GM04504 (cell line): ENCODE data around the gene IL12B.
"Not testable (repeated sequence)": the region's sequence is repeated elsewhere in the genome, so short reads cannot be mapped to it uniquely, and the experiment has no call there.

ENCODE experiments used
- DNase-seq: peaks from one replicate; pipeline ENCODE4 v3.0.0-alpha.2; 2012; ENCODE audit warnings: low read depth

IL12B gene

DNA sequence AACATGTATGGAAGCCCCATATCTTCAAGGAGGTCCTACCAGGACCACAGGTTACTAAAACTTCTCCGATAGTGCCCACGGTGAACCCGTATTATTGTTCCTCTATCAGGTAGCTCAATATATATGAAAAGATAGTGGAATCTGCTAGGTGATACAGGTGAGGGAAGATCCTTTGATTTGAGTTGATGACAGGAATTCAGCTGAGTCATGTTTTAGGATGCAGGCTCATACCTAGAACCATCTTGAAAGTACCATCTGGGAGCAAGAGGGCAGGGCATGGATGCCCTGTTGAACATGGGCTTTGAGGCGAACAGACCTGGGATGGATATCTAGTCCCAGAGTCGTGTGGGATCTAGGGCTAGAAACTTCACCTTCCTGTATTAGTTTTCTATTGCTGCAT, 35.4 kb downstream of the IL12B start:
- no peak for DNase-seq

DNA sequence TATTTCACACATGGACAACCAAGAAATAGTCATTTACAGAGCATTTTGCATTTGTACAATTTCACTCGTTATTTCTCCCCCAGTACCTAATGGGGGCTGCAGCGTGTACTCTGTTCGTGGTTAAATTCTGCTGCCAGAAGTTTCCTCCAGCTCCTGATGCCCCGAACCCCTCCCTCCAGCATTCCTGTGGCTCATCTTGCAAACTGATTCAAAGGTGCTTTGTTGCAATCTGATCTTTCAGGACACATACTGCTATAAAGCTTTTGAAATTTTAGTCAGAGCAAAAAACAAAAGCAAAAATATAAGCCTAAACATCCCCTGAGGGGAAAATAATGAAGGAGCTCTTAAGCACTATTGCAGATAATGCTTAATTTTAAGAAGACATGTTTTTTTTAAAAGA, 39.5 kb downstream of the IL12B start:
- DNase-seq: no peak

DNA sequence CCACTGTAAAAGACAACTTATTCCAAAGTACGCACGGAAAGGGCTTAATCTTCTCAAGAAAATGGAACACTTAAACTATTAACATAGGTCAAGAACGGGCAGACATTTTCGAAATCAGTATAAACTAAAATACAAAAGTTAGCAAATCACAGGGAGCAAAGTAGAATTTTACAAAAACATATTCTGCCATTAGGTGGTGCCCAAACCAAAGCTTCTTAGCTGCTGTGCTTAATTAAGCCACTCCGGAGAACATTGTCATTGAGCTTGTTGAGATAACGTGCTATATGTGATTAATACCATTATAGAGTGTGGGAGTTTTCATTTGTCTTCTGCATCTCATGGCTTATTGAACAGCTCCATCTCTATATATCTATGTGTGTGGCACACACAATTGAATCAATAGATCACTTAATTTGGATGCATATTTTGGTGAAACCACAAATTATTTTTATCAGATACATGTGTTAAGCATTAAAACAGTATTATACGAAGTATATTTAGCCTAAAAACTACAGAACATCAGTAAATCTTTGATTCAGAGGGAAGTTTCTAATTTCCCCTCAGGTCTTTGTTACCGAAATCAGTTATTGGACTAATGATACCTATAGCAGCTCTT, 43.8 kb downstream of the IL12B start:
- DNase-seq: peak; percentile 11

DNA sequence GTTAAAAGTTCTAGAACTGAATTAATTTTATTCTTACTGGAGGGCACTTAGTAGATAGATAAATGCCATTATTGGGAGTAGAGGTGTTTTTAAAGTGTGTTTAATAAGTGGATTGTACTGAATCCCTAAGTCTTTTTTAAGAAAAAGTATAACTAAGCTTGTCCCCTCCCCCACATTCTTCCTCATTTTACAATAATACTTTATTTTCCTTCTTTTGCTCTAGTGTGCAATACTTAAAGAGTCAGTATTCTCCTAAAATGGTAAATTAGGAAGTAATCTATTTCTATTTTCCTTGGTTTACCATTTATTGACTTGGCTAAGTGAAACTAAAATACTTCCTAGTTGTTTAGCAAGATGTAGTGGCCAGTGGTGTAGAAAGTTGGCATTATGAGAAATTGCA, 55.6 kb downstream of the IL12B start:
- DNase-seq: no peak

DNA sequence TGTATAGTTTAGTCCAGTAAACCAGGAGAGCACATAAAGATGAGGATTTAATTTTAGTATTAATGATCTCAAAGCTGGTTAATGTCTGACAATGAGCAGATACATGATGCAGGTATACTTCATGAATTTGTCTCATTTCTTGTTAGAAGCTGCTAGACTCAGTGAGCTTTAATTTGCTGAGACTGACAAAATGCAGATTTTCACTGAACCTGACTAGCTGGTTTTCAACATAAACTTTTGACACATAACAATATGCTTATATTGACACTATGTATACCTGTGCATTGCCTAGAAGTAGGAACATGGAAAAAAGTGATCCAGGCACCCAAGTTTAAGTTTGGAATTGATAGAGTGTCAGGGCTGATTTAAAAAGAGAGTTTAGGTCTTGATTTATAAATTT, 56.4 kb downstream of the IL12B start:
- DNase-seq: no peak

DNA sequence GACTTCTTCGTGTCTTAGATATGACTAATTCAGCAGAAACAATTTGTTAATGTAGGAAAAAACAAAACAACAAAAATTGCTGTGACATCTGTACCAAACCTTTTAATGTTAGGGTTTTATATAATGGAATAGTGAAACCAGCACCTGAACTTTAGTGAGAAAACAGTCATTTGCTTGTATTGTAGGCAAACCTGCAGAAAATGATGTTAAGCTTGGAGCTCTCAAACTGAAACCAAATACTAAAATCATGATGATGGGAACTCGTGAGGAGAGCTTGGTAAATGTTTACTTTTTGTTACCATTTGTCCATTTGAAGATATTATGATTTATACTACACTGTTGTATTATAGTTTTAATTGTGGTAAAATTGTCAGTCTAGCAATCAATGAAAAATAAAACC, 60.6 kb downstream of the IL12B start:
- DNase-seq: no peak

DNA sequence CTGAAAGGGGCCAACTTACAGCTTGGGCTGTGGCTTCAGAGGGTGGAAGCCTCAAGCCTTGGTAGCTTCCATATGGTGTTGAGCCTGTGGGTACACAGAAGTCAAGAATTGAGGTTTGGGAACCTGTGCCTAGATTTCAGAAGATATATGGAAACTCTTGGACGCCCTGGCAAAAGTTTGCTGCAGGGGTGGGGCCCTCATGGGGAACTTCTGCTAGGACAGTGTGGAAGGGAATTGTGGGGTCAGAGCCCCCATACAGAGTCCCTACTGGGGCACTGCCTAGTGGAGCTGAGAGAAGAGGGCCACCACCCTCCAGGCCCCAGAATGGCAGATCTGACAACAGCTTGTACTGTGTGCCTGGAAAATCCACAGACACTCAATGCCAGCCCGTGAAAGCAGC, 63.5 kb downstream of the IL12B start:
- DNase-seq: not testable (repeated sequence)
